Osteoblast (primary cell): ENCODE measurements around the gene ITSN1. TPM values are rescaled to one million over a fixed set of nuclear protein-coding genes. Genes with fewer than 3 reads are reported as not detected.
A peak's percentile ranks its signal among the peaks of the same experiment; 100 is the strongest.

ENCODE experiments used
- DNase-seq: peaks from one replicate; pipeline ENCODE4 v3.0.0; 2011; ENCODE audit warnings: low spot score, mixed read lengths; ENCODE audit not compliant: insufficient read length; ENCODE audit errors: missing footprints
- H2AFZ ChIP-seq: 2 replicates; pipeline ENCODE4 v1.6.0; 2011; ENCODE audit warnings: mild to moderate bottlenecking, low read length
- H3K27ac ChIP-seq: 2 replicates; pipeline ENCODE4 v1.5.1; 2011; ENCODE audit warnings: mild to moderate bottlenecking, low read depth, low read length, moderate library complexity
- H3K27me3 ChIP-seq: 2 replicates; pipeline ENCODE4 v1.6.0; 2012; ENCODE audit warnings: mild to moderate bottlenecking, control low read depth, inconsistent platforms, low read length, moderate library complexity; ENCODE audit not compliant: insufficient read depth
- H3K36me3 ChIP-seq: 2 replicates; pipeline ENCODE4 v1.5.1; 2011; ENCODE audit warnings: mild to moderate bottlenecking, low read length, control low read depth, moderate library complexity; ENCODE audit not compliant: insufficient read depth
- H3K4me1 ChIP-seq: 2 replicates; pipeline ENCODE4 v1.5.1; 2011; ENCODE audit warnings: mild to moderate bottlenecking, low read length, control low read depth, moderate library complexity; ENCODE audit not compliant: insufficient read depth
- H3K4me2 ChIP-seq: 2 replicates; pipeline ENCODE4 v1.6.0; 2011; ENCODE audit warnings: mild to moderate bottlenecking, low read length; ENCODE audit not compliant: insufficient read depth
- H3K4me3 ChIP-seq: fragments of 200-600 bp; sonication (generic); 3 replicates; pipeline ENCODE4 v1.5.1; 2012; ENCODE audit warnings: mild to moderate bottlenecking, low read length, inconsistent platforms; ENCODE audit not compliant: insufficient read depth
- H3K79me2 ChIP-seq: 2 replicates; pipeline ENCODE4 v1.6.0; 2012; ENCODE audit warnings: mild to moderate bottlenecking, low read length, control low read depth, inconsistent platforms; ENCODE audit not compliant: insufficient read depth
- H3K9me3 ChIP-seq: 2 replicates; pipeline ENCODE4 v1.5.1; 2011; ENCODE audit warnings: low read depth, low read length, control low read depth
- H4K20me1 ChIP-seq: 2 replicates; pipeline ENCODE4 v1.6.0; 2012; ENCODE audit warnings: mild to moderate bottlenecking, low read length, control low read depth; ENCODE audit not compliant: insufficient read depth
- CTCF ChIP-seq: IDR thresholded peaks from 2 replicates; pipeline ENCODE4 v1.5.1; 2011; ENCODE audit warnings: mild to moderate bottlenecking, low read depth, low read length, moderate library complexity; ENCODE audit errors: extremely low read depth
- total RNA-seq: library from RNA; depleted of rRNA; stranded (reverse); fragments of >200 nt; gene quantifications from 2 replicates; pipeline ENCODE4 v1.2.3, GENCODE V29; 2012

Gene ITSN1
- total RNA-seq, 1 donor = 42.7 TPM

- Histone ChIP-seq H2AFZ (no peak overlapping the region), H3K79me2 (peaks cover 33% of the 10 kb centered on the region), H3K4me1 (peaks cover 17% of the 10 kb centered on the region), H3K4me2 (peak overlapping the region; percentile 95), H3K27ac (no peak overlapping the region), H3K36me3 (peaks cover 32% of the 10 kb centered on the region), H3K9me3 (no peaks in the 10 kb centered on the region), H3K4me3 (no peak overlapping the region), H3K27me3 (no peaks in the 10 kb centered on the region), H4K20me1 (peaks cover 6% of the 10 kb centered on the region)
- no peak for TF ChIP-seq CTCF
- DNase-seq = no peak
Measured at GRCh38 chr21:33914188-33914587, 271.9 kb downstream of the ITSN1 start.

- Histone ChIP-seq H3K36me3 (peaks cover 23% of the 10 kb centered on the region), H3K27me3 (no peaks in the 10 kb centered on the region), H3K27ac (peak within 1 kb of the TSS; percentile 92), H4K20me1 (peaks cover 2% of the 10 kb centered on the region), H2AFZ (peak within 1 kb of the TSS; percentile 100), H3K4me2 (peak within 1 kb of the TSS; percentile 95), H3K4me3 (peak within 1 kb of the TSS; percentile 81), H3K9me3 (no peaks in the 10 kb centered on the region), H3K79me2 (peaks cover 33% of the 10 kb centered on the region), H3K4me1 (peaks cover 17% of the 10 kb centered on the region)
- peak; percentile 95 for DNase-seq
- no peak for TF ChIP-seq CTCF
Measured at GRCh38 chr21:33915368-33916199, 273.3 kb downstream of the ITSN1 start, which contains the start of gene ATP5PO. Gene ATP5PO (minus strand): TSS chr21:33915804. CDS start chr21:33915763, 41 bp downstream.

GRCh38 chr21:33916200-33916567 is 273.9 kb downstream of the ITSN1 start:
- no peak for TF ChIP-seq CTCF
- Histone ChIP-seq H3K4me2 (peak overlapping the region; percentile 95), H3K4me3 (peak overlapping the region; percentile 81), H3K9me3 (no peaks in the 10 kb centered on the region), H4K20me1 (no peaks in the 10 kb centered on the region), H3K79me2 (peaks cover 33% of the 10 kb centered on the region), H3K27ac (peak overlapping the region; percentile 60), H3K4me1 (peaks cover 17% of the 10 kb centered on the region), H3K27me3 (no peaks in the 10 kb centered on the region), H3K36me3 (peaks cover 17% of the 10 kb centered on the region), H2AFZ (peak overlapping the region; percentile 100)
- no peak for DNase-seq

- H2AFZ ChIP-seq = peak overlapping the region; percentile 37
- H3K27ac ChIP-seq = no peak overlapping the region
- H4K20me1 ChIP-seq = no peaks in the 10 kb centered on the region
- H3K4me2 ChIP-seq = no peak overlapping the region
- peaks cover 30% of the 10 kb centered on the region for H3K79me2 ChIP-seq
- H3K27me3 ChIP-seq = no peaks in the 10 kb centered on the region
- H3K4me3 ChIP-seq = no peak overlapping the region
- H3K4me1 ChIP-seq = peaks cover 17% of the 10 kb centered on the region
- no peak for DNase-seq
- no peaks in the 10 kb centered on the region for H3K9me3 ChIP-seq
- H3K36me3 ChIP-seq = peaks cover 7% of the 10 kb centered on the region
- no peak for TF ChIP-seq CTCF
Measured at GRCh38 chr21:33917421-33917820, 275.1 kb downstream of the ITSN1 start.
